CD4-positive, alpha-beta T cell treated with Interleukin-17A for 4 hours (primary cell): ENCODE data around the gene GPR141.

Experiments used
- DNase-seq: peaks from one replicate; pipeline ENCODE4 v3.0.0-alpha.2; 2020; ENCODE audit warnings: mixed read lengths

The GPR141 gene, protein sequence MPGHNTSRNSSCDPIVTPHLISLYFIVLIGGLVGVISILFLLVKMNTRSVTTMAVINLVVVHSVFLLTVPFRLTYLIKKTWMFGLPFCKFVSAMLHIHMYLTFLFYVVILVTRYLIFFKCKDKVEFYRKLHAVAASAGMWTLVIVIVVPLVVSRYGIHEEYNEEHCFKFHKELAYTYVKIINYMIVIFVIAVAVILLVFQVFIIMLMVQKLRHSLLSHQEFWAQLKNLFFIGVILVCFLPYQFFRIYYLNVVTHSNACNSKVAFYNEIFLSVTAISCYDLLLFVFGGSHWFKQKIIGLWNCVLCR

DNA sequence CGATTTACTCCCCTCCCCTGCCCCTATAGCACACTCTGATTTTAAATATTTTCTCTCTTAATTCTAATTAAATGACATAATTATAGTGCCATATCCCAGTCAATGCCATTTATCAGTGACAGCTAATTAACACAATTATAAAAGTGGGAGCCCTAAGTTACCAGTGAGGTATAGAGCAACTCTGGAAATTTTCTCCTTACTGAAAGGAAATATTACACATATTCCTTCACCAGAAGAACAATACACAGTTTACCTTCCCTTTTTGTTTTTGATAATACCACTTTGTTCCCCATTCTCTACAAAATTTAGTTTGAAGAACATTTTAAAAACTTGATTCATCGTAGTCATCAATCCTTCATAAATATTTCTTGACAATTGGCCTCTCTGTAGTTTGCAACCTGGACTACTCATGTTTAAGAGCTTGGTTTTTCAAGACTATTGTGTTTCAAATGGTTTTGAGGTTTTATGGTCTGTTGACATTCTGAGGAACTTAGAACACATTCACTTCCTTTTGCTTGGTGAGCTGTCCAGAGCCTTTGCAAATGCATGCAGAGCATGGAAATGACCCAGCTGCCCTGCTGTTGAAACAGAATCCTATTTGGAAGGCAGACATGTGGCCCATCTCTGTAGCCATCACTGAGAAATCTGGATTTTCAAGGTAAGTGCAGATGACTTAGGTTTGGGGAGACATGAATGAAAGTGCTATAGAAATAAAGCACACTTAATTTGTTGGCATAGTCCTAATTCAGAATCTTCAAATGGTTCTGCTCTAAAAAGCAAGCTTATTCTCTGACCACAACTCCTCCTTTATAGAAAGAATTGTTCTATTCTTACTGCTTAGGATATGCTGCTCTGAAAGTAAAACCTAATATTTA, at the start of gene GPR141:
Gene GPR141 (plus strand): TSS at position 521 of the 875 bp plus-strand sequence. CDS start 56,628 bp downstream, outside the sequence.
- DNase-seq = no peak

DNA sequence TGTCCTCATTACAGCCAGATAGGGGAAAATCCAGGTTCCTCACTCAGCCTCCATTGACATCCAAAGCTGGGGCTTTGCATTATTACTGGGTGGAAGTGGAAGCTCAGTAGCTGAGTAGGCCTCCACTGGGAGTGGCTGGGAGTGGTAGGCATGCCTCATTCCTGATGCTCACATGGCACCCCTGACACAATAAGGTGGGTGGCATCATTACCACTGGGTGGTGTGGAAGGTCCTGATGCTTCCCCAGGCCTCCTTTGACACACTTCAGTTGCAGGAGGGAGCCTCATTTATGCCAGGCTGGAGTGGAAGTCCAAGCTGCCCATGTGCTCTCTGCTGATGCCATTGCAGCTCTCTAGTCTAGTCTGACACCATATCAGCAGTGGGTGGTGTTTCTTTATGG, 48.2 kb upstream of the GPR141 start:
- no peak for DNase-seq

DNA sequence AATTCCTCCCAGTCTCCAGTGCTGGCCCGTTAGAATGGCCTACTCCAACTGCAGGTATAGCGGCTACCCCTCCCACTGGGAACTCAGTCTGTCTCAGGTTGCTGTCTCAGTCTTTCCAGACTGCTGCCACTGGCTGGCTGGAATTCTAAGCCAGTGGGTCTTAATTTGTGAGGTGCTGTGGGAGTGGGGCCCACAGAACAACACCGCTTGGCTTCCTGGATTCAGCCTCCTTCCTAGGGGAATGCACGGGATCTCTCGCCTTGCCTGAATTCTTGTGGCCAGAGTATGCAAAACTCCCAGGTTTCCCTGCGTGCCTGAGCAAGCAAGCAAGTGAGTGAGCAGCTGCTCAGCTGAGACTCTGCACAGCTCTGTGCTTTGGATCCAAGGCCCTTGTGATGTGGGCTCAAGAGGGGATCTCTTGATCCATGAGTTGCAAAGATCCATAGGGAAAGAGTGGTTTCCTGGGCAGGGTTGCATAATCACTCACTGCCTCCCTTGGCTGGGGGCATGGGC, 41.5 kb upstream of the GPR141 start:
- DNase-seq = no peak

DNA sequence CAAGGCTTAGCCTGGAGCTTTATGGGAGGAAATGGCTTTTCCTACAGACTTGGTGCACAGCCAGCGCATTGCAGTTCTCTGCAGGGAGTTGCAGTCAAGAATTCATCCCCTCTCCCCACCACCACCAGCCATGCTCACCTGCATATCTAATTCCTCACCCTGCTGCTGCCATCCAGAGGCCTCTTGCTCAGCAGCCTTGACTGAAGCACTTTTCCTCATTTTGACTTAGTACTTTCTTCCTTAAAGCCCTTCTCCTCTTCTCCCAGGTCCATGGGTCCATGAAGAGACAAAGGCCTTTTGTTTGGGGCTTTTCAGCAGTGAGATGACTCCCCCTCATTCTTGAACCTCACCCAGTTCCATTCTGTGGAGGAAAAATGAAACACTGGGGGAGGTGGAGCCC, 39.7 kb upstream of the GPR141 start:
- DNase-seq = no peak

DNA sequence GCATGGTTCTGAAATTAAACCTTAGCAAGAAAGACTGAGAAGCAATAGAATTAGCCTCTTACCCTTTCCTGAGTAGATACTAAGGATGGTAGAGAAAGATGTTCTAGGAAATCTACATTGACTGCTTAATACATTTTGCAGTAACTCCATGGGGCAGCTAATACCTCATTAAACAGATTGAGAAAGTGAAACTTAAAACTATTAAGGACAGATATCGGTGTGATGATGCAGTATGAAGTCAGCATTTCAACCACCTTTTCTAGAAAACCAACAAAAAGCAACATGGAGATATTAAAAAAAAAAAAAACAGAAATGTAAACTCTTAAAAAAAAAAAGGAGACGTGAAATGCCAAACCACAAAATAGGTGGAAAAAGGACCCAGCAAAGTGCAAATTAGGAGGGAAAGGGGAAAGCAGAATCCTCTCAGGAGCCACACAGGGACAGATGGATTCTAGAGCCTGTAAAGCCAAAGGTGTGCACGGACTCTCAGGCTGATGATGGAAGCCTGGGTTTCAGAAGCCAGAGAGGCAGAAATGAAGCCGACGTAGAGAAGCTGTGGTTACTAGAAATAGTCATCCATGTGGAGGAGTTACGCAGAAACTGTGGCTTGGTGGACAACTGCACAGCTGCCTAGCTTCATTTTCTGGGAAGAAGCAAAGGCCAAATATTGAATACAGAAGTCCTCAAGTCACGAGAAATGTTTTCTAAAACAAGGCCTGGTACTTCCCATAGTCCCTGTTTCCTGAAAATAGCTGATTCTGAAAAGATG, 38.1 kb upstream of the GPR141 start:
- no peak for DNase-seq

DNA sequence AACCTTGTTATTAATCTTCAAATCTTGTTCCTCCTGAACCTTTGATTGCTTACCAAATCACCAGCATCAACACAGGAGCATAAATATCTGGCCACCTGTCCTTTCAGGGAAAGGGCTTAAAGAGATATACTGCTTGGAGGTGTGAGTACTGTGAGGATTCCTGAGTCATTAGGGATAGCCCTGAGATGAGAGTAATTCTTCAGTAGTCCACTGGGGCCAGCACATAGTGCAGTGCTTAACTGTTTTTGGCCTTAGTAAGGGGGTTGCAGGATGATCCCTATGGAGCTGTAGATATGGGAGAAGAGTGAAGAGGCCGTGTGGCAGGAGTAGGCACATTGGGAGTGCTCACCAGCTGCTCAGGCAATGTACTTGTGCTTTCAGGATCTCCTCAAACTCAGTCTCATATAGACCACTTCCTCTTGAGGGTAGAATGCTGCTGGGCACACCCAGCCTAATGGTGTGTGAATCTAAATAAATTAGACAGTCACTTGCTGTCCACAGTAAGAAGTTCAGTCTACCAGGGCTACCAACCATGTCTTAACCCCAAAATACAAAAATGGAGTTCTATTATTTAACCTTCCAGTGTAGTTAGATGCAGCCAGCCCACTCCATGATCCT, 26.5 kb upstream of the GPR141 start:
- DNase-seq = no peak

DNA sequence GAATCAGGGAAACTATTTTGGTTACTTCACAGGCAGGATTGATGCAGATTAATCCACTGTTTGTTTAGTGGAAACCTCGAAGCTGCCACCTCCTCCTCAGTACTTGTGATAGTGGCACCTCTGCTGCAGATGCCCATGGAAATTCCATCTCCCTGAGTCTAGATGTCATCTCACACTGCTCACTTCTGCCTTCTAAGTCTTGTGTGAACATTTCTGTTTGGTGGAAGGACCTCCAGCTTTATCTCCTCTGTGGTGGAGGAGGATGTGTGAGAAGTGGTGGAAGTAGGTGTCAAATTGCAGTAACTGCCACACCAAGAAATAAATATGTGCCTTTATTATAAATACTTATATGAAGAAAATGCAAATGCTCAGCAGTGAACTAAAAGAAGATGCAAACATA, 25.8 kb upstream of the GPR141 start:
- no peak for DNase-seq

DNA sequence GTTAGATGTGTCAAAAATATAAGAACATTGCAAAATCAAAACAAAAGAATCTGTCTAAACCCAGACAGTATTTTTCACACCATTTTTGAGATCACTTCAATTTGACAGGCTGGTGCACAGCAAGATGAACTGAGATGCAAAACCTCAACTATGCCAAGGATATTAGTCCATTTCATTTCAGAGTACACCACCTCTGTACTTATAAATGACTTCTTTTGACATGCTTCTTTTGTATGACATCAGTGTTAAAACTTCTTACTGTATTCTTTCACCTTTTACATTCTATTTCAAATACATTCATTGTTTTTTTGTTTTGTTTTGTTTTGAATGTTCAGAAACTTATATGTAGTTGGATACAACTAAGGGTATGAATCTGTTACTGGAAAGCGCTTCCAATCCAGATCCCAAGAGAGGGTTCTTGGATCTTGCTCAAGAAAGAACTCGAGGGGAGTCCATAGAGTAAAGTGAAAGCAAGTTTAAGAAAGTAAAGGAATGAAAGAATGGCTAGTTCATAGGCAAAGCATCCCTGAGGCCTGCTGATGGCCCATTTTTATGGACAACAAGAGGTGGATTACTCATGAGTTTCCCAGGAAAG, 23.5 kb upstream of the GPR141 start:
- DNase-seq = no peak

DNA sequence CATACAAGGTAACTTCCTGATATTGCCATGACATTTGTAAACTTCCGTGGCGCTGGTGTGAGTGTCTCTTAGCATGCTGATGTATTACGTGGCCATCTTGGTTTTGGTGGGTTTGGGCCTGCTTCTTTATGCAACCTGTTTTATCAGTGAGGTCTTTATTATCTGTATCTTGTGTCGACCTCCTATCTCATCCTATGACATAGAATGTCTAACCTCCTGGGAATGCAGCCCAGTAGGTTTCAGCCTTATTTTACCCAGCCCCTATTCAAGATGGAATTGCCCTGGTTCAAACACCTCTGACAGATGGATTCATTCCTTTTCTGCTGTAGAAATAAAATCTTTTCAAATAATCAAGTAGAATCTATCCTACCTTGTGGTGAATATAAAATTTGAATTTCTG, 23.0 kb upstream of the GPR141 start:
- DNase-seq = no peak

DNA sequence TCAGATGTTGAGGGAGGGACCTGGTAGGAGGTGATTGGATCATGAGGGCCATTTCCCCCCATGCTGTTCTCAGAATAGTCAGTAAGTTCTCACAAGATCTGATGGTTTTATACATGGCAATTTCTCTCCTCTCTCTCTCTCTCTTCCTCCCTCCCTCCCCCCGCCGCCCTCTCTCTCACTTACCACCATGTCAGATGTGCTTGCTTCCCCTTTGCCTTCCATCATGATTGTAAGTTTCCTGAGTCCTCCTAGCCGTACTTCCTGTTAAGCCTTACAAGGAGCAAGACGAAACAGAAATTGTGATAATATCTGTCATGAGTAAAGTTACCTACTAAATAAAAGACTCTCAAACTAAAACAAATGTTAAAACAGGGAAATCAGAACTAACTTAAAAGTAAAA, 19.9 kb upstream of the GPR141 start:
- no peak for DNase-seq

DNA sequence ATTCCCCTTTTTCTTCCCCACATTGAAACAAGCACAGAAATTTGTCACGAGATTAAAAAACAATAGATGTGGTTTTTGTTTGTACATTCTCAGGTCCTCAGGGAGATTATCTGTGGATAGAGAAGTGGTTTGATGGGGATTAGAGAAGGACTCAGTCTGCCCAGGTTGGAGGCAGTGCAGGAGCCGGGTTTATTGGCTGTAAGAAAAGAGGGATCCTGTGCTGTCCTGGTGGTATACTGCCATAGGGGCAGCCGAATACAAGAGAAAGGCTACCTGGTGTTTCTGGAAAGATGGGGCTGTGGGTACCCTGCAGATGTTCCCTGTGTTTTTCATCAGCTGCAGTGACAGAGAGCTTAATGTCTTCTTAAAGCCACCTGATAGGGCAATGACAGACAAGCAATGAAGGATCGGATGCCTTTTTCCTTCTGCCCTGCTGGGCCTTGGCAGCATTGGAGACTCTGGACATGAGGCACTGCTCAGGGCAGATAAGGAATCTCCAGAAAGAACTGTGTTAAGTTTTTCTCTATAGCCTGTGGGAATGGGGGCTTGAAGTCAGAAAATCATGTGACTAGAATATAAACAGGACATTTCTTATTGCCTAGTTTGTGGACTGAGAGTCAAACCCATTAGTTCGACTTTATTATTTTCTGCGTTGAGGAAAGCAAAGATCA, 18.1 kb upstream of the GPR141 start:
- no peak for DNase-seq

DNA sequence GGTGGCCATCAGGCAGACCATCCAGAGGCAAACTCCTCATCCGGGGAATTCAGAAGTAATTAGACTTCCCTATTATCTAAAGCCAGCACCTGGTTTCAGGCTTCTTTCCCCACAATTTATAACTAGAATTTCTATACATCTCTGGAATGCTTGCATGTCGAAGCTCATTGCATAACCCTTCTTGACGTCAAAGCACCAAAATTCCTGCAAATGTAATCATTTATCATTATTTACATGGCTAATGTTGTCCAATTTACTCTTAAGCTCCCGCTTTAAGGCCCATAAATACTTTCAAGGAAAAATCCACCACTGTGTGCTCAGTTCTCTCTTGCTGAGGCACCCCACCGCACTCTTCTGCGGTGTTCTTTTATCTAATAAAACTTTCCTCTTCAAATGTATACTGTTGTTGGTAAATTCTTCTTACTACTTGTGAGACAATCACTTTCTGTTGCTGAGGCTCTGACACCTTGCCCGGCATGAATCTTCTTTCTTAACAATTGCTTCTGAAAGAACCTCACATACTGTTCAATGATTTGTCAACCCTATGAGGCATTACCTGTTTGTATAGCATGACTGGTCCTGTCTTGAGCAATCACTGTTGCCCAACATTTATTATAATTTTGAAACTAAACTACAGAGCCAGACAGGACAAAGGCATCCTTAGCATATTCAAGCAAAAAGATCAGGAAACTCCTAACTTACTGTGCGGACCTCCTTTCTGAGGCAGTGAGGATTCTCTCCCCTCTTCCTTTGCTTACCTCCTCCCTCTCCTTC, 17.4 kb upstream of the GPR141 start:
- no peak for DNase-seq

DNA sequence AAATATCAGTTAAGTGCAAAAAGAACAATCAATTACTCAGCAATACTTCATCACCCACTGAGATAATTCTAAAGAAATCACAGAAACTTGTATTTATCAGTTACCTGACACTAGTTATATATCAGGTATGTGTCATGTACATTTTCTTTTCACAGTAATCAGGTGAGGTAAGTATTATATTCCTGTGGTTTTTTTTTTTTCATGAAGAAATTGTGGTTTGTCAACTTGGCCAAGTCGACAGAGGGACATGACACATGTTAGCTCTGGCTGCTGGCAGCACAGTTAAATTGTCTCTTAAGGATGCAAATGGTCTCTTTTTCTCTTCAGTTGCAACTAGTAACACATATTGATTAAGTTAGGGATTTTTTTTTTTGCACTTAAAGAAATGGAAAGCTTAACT, 13.7 kb upstream of the GPR141 start:
- DNase-seq = no peak

DNA sequence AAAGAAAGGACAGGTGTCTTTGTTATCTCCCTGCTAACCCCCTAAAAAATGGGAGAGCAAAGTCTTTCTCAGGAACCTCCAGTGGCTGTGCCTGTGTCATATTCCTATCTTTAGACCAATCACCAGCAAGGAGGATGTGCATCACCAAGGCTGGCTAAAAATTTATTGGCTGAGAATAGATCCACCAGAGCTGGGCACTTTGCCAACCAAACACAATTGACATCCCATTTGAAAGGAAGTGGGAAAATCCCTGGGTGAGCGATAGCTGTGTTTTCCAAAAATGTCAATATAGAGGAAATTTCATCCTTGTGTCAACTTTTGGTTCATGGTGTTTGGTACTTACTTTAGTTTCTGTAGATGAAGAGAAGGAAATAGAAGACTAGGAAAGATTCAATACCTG, 13.1 kb upstream of the GPR141 start:
- no peak for DNase-seq

DNA sequence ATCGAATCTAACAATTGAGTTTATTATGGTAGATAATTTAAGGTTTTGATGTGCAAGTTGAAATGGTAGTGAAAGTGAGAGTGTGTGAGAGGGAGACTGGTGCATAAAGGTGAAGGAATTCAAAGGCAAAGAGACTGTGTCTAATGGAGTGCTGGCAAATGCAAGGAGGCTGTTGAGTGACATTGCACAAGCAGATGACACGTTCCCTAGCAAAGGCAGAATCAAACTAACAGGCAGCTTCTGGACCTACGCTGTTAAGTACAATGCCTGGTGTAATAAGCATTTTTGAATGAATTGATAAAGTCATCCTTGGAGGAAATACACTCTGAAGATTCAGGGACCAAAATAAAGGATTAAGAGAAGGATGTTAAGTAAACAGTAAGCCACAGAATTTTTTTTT, 11.7 kb upstream of the GPR141 start:
- DNase-seq = no peak

DNA sequence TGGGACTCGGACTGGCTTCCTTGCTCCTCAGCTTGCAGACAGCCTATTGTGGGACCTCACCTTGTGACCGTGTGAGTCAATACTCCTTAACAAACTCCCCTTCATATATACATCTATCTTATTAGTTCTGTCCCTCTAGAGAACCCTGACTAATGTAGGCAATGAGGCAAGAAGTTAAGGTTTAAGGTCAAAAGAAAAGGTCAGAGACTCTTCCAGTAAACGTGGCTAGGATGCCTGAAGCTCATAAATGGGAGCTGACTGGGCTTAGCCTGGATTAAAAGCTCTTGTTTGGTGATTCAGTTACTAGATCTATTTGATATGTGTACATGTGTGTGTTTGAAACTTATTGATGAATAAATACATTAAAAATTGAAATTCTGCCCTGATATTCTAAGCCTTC, 10.6 kb upstream of the GPR141 start:
- DNase-seq = no peak

DNA sequence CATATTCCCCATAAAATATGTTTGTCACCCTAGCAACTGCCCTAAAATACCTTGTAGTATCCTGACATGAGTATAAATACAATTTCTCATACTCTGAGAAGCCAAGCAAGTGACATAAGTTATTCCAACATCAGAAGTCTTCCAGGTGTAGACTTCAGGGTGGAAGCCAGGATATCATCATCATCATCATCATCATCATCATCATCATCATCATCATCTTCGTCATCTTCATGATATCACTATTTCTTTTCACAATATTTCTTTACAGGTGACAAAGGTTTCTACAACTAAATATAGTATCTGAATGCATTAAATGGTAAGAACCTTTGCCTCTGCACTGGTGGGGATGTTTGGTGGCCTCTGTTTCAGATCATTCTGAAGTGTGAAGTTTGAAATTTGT, 10.0 kb upstream of the GPR141 start:
- DNase-seq = no peak

DNA sequence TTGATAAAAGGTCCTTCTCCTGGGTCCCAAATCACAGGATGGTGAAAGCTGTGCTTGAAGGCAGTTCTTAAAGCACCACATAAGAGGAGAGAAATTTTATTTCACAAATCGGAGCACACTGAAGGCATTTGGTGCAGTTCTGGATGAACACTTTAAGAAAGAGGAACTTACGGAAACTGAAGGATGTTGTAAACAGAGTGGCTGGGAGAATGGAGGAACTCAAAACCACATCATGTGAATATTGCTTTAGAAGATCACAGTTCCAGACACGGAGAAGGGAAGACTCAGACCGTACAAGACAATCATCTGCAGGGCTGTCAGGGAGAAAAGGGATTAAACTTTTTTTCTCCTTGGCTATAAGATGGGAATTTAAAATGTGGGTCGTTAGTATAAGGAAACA, 9.0 kb upstream of the GPR141 start:
- DNase-seq = no peak

DNA sequence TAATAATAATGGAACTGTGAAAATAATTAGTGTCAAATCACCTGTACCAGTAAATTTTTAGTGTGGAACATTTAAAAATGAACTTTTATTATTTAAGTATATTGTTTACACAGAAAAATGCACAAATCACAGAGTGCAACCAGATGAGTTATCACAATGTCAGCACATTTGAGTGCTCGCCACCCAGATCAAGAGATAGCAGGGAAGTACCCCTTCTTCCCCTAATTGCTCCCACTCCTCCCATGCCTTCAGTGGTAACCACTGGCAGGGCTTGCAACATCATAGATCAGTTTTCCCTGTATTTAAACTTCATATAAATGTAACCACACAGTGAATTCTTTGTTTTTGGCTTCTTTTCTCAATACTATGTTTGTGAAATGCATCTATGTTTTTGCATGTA, 7.8 kb upstream of the GPR141 start:
- no peak for DNase-seq

DNA sequence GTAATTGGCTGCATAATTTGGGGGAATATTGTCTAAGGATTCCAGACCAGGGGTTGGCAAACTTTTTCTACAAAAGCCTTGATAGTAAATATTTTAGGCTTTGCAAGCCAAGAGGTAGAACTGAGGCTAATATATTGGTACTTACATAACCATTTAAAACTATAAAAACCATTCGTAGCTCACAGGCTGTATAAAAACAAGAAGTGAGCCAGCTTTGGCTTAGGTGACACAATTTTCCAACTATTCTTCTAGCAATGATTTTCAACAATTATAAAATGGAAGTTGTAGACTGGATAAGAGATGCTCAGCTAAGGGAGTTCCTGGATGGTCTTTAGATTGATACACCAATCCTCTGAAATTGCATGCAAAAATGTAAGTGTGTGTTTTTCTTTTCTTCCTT, 1.4 kb downstream of the GPR141 start:
- DNase-seq = no peak
